T-helper 2 cell treated with Interferon-gamma antibody and Interleukin-4, amounts not matched to agents 100 ng/mL and 5 ng/mL, for 36 hours (primary cell): ENCODE data around the gene LTBP3. TPM values are rescaled to one million over a fixed set of nuclear protein-coding genes. Genes with fewer than 3 reads are reported as not detected.
"Not testable (repeated sequence)": the region's sequence is repeated elsewhere in the genome, so short reads cannot be mapped to it uniquely, and the experiment has no call there.

ENCODE experiments used
- intact Hi-C: fragments of 100-400 bp; cut with micrococcal nuclease; formaldehyde crosslinking; loops from one replicate; pipeline ENCODE4 v1.15.1; 2023
- total RNA-seq: library from RNA; stranded (reverse); gene quantifications from 2 replicates; pipeline ENCODE4 v1.2.3, GENCODE V29; 2022

The LTBP3 gene
- total RNA-seq, 1 donor from 2014 or later = 62.9 TPM

DNA sequence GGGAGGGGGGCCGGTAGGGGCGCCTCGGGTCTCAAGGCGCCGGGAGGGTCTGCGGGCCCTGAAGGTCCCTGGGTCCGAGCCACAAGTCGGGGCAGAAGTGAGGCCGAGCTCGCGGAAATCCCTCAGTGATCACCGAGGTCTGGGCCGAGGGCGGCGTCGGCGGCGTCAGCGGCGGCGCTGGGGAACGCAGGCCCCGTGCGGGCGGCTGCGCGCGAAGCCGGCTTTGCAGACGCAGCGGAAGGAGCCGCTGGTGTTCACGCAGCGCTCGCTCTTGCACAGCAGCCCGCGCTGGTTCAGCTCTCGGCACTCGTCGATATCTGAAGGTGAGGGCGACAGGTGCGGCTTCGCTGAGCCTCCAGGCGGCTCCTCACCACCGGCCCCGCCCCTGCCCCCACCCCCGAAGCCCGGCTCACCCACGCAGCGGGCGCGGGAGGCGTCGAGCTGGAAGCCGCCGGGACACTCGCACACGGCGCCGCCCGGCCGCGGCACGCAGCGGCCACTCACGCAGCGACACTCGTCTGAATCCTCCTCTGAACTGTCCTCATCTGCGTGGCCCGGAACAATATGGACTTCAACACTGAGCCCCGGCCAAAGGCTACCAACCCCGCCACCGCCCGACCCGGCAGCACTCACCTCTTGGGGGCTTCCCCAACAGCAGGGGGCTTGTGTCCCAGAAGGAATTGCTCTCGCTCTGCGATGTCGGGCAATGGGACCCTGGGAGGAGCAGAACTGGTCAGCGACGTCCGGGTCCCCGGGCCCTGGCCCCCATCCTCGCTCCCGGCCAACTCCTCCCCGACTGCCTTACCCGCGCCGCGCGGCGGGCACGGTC, 19.0 kb downstream of the LTBP3 start:
- intact Hi-C loops = no loop called here

GRCh38 chr11:65538232-65538914, 19.8 kb downstream of the LTBP3 start:
- intact Hi-C loops = no loop called here

DNA sequence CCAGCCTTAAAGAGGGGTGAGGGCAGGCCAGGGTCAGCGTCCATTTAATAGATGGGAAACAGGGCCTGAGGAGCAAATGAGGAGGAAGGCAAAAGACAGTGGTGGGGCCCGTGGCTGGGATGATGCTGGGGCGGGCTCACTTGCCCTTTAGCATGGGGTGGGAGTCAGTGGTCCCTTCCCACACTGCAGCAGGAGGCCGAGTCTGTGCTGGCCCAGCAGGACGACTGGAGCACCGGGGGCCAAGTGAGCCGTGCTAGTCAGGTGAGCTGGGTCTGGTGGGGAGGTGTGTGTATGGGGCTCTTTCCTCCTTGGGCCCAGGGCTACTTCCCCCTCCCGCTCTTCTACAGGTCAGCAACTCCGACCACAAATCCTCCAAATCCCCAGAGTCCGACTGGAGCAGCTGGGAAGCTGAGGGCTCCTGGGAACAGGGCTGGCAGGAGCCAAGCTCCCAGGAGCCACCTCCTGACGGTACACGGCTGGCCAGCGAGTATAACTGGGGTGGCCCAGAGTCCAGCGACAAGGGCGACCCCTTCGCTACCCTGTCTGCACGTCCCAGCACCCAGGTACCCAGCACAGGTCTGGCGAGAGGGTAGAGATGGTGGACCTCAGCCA, 20.4 kb downstream of the LTBP3 start:
- intact Hi-C loops = no loop called here

GRCh38 chr11:65537296-65537597, 20.9 kb downstream of the LTBP3 start:
- intact Hi-C loops = no loop called here

DNA sequence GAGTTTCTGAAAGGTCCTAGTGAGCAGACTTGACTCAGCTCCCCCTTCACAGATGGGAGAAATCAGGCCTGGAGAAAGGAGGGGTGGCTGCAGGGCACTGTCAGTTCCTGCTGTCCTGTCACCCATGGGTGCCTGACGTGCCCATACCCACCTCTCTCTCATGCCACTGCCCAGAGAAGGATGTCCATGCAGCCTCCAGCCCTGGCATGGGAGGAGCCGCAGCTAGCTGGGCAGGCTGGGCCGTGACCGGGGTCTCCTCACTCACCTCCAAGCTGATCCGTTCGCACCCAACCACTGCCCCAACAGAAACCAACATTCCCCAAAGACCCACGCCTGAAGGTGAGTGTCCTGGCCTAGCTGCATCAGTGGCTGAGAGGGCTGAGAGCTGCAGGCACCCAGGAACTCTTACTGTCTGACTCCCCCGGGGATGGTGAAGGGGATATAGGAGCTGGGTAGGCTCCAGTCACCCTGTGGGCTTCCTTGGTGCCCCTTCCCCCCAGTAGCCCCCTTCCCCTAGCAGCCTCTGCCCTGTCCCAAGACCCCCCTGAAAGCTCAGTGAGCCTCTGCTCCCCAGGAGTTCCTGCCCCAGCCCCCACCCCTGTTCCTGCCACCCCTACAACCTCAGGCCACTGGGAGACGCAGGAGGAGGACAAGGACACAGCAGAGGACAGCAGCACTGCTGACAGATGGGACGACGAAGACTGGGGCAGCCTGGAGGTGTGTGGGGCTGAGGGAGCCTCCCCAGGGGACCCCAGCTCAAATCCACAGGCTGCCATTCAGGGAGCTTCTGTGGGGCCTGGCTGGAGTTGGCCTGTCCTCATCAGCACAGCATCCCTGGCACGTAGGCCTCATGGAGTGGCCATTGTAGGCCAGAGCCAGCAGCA, 21.5 kb downstream of the LTBP3 start:
- intact Hi-C loops = no loop called here

DNA sequence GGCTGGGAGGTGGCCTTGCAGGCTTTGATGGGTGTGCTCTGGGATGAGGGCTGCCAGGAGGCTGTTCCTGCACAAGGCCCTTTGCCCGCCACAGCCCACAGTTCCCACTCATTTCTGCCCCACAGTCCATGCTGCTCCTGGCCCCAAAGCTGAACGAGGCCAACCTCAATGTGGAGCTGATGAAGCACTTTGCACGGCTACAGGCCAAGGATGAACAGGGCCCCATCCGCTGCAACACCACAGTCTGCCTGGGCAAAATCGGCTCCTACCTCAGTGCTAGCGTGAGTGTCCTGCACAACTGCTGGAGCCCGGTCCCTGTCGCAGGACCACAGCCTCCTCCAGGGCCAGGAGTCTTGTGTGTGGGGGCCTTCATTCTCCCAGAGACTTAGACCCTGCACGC, 23.1 kb downstream of the LTBP3 start:
- intact Hi-C loops = no loop called here

DNA sequence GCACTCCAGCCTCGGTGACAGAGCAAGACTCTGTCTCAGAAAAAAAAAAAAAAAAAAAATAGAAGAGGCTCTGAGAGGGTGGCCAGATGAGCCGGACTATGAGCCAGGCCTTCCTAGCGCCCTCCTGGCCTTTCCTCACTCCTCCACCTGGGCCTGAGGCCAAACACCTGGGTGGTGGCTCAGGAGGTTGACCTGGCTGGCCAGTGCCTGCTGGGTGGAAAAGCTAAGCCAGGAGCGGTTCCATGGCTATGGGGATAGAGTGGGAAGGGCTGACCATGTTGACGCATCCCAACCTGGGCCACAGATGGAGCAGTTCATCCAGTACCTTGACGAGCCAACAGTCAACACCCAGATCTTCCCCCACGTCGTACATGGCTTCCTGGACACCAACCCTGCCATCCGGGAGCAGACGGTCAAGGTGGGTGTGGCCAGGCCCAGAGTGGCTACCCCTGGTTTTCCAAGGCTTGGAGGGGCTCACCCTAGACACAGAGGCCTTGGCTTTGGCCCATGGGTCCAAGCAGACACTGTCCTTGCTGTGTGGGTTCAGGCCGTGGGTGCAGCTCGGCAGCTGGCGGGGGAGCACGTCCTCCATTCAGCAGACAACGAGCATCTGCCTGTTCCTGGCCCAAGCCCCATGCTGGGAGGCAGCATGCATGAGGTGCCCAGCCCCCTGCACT, 25.6 kb downstream of the LTBP3 start:
- intact Hi-C loops = no loop called here

DNA sequence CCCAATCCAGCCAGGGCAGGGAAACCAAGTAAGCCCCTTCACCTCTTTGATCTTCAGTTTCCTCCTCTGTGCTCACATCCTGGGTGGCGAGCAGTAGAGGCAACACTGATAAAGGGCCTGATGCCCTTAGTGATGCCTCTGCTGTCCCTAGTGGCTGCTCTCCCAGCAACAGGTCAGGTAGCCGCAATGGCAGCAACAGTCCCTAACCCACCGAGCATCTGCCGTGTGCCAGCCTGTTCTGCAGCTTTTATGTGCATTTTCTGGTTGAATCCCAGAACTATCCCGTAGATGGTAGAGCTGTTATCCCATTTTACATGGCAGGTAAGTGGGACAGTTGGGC, 28.0 kb downstream of the LTBP3 start:
- intact Hi-C loops = no loop called here

DNA sequence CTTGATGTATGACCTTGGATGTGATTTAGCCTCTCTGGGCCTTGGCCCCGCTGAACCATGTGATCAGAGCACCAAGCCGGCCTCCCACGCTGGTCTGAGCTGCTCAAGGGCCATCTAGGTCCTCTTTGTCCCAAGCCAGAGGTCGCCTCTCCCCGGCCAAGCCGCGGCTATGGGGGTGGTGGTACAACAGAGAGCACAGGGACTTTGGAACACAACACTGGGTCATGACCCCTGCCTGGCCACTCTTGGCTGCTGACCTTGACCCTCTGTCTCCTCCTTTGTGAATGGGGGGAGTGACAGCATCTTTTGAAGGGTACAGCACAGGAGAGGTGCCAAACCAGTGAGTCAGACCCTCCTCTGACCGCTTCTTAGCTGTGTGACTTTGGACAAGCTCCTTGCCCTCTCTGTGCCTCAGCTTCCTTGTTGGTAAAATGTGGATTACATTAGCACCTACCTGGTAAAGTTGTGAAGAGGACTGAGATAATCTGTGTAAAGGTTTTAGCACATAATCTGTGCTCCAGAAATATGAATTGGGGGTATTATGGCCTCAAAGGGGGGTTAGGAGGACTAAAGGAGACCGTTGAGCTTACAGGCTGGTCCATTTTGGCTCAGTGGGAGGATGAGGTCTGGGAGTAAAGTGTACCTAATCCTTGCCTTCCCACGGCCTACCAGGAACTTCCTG, 28.5 kb downstream of the LTBP3 start:
- intact Hi-C loops = no loop called here

DNA sequence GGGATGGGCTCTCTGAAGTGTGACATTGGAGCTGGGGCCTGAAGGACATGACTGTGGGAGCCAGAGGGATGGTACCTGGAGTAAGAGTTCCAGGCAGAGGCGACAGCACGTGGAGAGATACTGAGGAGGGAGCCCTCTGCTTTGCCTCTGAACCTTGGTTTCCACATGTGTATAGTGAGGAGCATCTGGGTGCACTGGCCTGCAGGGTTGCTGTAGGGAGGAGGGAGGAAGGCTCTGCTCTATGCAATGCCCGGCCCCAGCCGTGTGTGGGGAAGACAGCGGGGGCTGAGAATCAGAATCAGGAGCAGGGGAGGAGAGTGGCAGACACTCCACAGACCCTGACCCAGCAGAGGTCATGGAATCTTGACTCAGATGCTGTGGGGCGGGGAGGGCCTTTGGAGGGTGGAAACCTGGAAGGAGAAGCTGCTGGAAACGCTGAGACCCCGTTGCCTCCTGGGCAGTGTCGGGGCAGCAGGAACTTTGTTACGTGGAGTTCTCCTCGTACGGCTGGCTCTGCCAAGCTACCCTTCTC, 29.3 kb downstream of the LTBP3 start:
- intact Hi-C loops = no loop called here

- intact Hi-C loops = no loop called here
Measured at GRCh38 chr11:65526744-65527143, 31.4 kb downstream of the LTBP3 start.

GRCh38 chr11:65525546-65526480, 32.3 kb downstream of the LTBP3 start:
- intact Hi-C loops = loop anchor here (2.0 kb wide), 1 partner anchor 15 kb away; no protein-coding TSS in a partner anchor

DNA sequence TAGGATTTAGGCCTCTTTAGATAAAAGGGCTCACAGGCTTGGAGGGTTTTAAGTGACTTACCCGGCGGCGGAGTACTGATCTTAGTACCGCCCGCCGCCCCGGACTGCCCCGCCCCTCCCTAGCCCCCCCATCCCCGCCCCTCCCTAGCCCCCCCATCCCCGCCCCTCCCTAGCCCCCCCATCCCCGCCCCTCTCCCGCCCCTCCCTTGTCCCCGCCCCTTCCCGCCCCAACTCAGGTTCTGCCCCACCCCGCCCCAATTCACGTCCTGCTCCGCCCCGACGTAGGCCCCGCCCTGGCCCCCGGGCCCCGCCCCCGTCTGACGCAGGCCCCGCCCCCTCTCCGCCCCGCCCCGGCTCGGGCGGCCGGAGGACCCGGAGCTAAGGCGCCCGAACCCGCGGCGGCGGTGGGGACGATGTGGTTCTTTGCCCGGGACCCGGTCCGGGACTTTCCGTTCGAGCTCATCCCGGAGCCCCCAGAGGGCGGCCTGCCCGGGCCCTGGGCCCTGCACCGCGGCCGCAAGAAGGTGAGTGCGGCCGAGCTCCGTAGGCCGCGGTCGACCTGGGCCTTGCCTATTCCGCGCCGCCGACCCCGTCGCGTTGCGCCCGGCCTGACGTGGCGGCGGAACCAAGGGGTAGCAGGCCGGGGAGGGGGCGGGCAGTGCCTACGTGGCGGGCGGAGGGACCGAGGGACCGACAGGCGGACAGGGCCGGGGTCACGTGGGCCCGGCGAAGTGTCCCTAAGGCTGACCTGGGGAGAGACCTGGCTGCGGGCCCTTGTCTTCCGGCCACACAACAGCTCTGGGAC, 33.2 kb downstream of the LTBP3 start, which contains the start of gene SCYL1:
TSS of gene SCYL1 (plus strand) at position 343 of the 805 bp plus-strand sequence. CDS start at position 414, 71 bp downstream.
- intact Hi-C loops = loop anchor here (2.0 kb wide), 1 partner anchor 16 kb away; no protein-coding TSS in a partner anchor

GRCh38 chr11:65524014-65524740, 34.0 kb downstream of the LTBP3 start:
- intact Hi-C loops = loop anchor here (2.0 kb wide), 1 partner anchor 17 kb away; no protein-coding TSS in a partner anchor

- intact Hi-C loops = not testable (repeated sequence)
Measured at GRCh38 chr11:65523631-65523968, 34.6 kb downstream of the LTBP3 start.

GRCh38 chr11:65522718-65523630, 35.2 kb downstream of the LTBP3 start:
- intact Hi-C loops = not testable (repeated sequence)
